G401 (cell line): ENCODE results near the gene DCXR. TPM values are rescaled to one million over a fixed set of nuclear protein-coding genes. Genes with fewer than 3 reads are reported as not detected.

Source experiments
- DNase-seq: peaks from one replicate; pipeline ENCODE4 v3.0.0-alpha.2; 2015; ENCODE audit warnings: low spot score
- in situ Hi-C: cut with HindIII; loops from 2 replicates; pipeline ENCODE4 v1.10.0; 2016; ENCODE audit warnings: low sequenced_read_pairs, mixed read lengths
- total RNA-seq: library from RNA; depleted of rRNA; stranded (reverse); fragments of >200 nt; shearing (Covaris generic); gene quantifications from 2 replicates; pipeline ENCODE4 v1.2.3, GENCODE V29; 2014

Gene DCXR
- total RNA-seq, 1 experiment from 2014 or later: 135 TPM

DNA sequence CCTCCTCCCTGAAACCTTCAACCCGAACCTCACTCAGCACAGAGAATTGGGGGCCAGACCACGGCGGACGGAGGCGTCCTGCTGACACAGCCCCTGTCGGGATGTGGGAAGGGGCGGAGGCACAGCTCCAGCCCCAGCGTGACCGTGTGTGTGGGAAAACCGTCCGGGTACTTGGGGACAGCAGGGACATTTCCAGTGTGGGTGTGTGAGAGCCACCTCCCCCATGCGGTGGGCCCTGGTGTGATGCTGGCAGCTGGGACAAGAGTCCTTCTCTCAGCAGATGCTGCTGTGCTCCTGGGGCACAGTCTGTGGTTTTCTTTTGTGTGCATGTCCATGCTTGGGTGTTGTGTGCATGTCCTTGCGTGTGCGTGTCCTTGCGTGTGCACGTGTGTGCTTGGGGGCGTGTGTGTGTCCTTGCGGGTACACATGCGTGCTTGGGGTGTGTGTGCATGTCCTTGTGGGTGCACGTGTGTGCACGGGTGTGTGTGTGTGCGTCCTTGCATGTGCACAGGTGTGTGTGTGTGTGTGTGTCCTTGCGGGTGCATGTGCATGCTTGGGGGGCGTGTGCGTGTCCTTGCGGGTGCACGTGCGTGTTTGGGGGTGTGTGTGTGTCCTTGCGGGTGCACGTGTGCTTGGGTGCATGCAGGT lies 31.7 kb downstream of the DCXR start:
- in situ Hi-C loops: no loop called here
- no peak for DNase-seq

- in situ Hi-C loops: no loop called here
- DNase-seq: no peak
These were observed 32.7 kb downstream of the DCXR start for GRCh38 chr17:82004517-82005455.

DNA sequence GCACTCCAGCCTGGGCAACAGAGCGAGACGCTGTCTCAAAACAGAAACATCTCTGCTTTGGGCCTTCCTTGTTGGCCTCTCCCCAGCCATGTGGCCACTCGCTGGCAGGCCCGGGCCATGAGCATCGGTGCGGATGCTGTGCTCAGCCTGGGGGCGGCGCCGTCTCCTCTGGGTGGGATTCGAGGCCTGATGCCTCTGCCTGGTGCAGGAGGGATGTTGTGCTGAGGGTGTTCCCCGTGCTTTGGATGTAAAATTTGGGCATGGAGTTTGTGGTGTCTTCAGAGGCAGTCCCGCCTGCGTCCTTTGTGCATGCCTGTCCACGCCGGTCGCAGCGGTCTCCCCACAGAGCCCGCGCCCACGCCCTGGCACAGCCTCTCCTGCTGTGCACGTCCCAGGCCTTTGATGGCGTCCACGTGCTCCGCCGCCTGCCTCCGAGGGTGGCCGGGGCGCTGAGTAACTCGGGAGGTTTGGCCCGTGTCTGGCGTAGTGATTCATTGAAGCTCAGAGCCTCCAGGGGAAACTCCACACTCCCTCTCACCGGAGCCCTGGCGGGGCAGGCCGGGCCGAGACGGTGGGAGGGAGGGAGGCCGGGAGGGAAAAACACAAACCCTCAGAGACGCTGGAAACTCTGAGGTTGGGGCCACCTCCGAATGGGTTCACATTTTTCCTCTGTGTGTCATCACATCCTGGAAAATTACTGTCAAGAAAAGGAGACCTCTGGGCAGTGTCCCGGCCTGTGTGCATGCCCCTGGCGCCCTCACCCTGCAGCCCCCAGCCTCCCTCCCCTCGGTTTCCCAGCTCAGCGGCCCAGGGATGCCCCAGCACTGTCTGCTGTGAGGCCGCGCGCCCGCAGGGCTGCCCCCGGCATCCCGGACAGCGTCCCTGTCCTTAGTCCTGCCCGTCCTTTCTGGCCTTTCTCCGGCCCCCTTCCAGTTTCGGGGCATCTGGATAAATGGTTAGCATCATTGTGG lies 33.8 kb downstream of the DCXR start:
- in situ Hi-C loops: no loop called here
- peak; percentile 14 for DNase-seq

GRCh38 chr17:82001571-82002056 lies 35.9 kb downstream of the DCXR start:
- in situ Hi-C loops: no loop called here
- DNase-seq: no peak

- in situ Hi-C loops: no loop called here
- DNase-seq: no peak
These were observed 36.5 kb downstream of the DCXR start for GRCh38 chr17:82000803-82001570.

- DNase-seq: no peak
- in situ Hi-C loops: no loop called here
These were observed 37.3 kb downstream of the DCXR start for GRCh38 chr17:81999976-82000802.

DNA sequence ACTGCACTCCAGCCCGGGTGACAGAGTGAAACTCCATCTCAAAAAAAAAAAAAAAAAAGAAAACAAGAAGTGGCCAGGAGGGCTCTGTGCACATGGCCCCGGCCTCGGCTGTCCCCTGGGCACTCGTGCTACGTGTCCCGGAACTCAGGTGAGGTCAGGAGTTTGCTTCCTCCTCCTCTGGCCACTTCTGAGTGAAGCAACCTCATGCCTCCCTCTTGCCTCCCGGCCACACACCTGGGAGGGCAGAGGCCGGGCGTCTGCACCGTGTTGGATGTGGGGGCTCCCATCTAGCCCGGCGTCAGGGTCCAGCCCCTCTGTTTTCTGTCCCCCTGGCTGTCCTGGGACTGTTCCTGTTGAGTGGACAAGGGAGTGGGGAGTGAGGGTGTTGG lies 37.9 kb downstream of the DCXR start:
- no peak for DNase-seq
- in situ Hi-C loops: no loop called here

DNA sequence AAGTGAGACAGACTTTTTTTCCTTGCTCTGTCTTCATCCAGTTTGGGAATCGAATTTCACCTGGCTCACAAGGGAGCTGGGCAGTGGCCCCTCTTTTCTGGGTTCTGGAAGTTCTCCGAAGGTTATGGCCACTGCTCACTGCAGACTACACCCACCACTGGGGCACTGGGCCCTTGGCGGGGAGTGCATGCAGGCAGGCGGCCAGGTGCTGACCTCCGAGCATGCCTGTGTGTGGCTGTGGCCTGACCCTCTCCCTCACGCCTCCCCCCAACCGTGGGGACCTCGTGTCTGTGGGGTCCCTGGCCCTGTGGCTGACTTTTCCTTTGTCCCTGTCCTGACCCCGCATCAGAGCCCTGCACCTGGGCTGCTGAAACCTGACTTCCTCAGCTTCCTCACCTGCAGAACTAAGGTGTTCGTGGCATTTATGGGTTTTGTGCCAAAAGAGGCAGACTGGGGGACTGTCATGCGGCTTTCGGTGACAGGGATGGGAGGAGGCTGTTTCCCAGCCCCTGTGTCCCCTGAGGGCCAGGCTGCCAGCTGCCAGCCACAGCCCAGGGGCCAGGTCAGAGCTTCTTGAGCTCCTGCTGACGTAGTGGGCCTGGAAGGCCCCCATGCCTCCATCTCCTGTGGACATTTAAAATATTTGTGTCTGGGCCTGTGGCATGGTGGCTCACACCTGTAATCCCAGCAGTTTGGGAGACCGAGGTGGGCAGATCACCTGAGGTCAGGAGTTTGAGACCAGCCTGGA lies 38.6 kb downstream of the DCXR start:
- DNase-seq: no peak

DNA sequence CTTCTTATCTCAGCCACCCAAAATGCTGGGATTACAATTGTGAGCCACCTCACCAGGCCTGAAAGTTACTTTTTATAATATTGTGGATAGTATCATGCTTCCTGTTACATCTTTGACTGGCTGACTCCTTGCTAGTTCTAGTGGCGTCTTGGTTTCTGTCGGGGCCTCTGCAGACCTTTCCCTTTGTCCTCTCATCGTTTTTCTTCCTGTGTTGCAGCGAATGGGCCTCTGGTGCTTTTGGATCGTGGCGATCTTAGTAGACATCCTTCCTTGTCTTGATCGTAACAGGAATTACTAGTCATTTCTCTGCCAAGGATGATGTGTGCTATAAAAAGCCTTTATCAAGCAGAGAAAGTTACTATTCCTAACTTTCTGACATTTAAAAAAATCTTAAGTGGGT lies 39.3 kb downstream of the DCXR start:
- DNase-seq: no peak
- in situ Hi-C loops: no loop called here

More for the DNA sequence above, 38.6 kb downstream of the DCXR start:
- in situ Hi-C loops: no loop called here

- in situ Hi-C loops: no loop called here
- DNase-seq: no peak
These were observed 40.6 kb downstream of the DCXR start for GRCh38 chr17:81996757-81997441.

DNA sequence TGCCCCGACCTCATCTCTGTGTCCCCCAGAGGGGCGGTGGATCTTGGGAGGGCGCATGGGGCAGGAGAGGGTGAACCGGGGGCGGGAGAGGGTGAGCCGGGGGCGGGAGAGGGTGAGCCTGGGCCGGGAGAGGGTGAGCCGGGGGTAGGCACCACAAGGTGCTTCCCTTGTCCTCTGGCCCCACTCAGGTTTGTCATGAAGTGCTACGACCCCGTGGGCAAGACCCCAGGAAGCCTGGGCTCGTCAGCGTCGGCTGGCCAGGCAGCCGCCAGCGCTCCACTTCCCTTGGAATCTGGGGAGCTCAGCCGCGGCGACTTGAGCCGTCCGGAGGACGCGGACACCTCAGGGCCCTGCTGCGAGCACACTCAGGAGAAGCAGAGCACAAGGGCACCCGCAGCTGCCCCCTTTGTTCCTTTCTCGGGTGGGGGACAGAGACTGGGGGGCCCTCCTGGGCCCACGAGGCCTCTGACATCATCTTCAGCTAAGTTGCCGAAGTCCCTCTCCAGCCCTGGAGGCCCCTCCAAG lies 41.2 kb downstream of the DCXR start:
- in situ Hi-C loops: no loop called here
- no peak for DNase-seq

GRCh38 chr17:81995463-81996231 lies 41.9 kb downstream of the DCXR start:
- DNase-seq: no peak
- in situ Hi-C loops: no loop called here

DNA sequence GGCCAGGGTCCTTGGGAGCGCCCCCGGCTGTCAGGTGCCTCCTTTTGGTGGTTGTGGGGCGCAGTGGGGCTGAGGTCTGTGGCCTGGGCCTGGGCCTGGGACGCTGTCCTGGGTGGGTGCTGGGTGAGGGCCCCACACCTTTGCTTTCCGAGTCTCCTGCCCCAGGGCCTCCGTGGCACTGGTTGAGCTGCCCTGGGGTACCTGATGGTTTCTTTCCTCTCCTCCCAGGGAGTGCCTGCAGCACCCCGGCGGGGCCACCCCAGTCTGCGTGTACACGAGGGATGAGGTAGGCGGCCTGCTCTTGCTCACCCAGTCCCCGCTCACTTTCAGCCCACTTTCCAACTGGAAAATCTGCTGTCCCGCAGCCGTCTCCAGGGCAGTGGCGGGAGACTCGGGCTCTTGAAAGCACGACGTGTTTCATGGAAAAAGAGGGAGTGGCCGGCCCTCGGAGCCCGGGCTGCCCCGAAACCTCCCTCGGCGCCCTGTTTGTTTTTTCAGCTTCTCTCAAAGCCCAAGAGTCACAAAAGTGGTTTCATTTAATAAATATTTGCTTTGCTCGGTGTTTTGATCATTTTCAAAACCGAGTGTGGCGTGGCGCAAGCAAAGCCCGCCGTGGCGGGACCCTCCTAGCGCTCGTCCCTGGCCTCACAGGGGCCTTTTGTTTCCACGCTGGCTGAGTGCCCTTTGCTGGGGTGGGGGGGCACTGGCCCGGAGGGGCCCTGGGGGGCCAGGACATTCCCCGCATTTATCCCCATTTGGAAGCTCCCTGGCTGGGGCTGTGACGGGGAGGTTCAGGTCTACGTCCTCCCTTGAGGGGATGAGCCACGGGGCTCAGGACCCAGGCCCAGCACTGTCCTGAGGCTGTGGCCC lies 42.7 kb downstream of the DCXR start:
- DNase-seq: no peak
- in situ Hi-C loops: no loop called here

DNA sequence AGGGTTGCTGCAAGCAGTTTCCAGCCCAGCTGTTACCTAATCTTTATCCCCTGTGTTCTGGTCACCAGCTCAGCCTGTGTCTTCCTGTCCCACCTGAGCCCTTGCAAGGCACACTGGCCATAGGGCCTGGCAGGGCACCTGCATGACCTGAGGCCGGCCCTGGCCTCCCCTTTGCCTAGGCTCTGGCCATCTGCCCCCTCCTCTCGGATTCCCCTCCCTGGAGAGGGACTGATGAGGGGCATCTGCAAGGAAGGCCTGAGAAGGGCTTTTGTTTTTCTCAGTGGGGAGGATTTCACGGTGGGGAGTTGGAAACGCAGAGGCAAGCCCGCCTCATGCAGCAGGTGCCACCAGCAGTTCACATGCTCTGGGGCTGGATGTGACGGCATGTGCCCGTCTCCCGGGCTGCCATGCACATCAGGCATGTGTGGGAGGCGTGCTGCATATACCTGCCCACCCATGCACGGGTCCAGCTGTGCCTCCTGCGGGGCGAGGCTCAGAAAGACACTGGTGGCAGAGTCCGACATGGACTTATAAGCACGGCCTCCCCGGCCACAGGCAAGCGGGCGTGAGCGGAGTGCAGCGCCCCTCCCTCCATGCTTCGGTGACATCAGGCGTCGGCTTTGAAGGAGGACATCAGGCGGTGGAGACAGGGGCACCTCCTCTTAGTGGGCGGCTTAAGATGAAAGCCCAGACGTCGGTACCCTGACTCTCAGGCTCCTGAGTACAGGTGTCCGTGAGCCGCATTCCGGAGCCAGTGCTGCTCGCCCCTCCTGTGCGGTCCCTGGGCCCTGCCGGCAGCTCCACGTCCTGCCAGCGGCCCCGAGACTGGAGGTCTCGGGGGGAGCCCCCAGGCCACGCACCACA lies 43.5 kb downstream of the DCXR start:
- in situ Hi-C loops: no loop called here
- no peak for DNase-seq
